Stomach (tissue), 4 donors: Measurements from ENCODE around the gene FARS2.

Experiments used
- POLR2AphosphoS5 ChIP-seq, 3 donors: sonication (generic); formaldehyde crosslinking; IDR thresholded peaks; one replicate each; pipeline ENCODE4 v1.6.1; 2016; ENCODE audit warnings: antibody characterized with exemption in 3 of 3
- TF ChIP-seq, protein P1 (sequence below), 7 experiments: fragments of 450-650 bp in 4 of 7; fragments of 200-600 bp in 3 of 7; sonication (generic) in 3 of 7; IDR thresholded peaks; one replicate each; pipeline ENCODE4 v1.5.1; 2016 to 2019; ENCODE audit warnings: antibody characterized with exemption in 7 of 7, control low read depth in 2 of 7, mild to moderate bottlenecking in 1 of 7

DNA sequence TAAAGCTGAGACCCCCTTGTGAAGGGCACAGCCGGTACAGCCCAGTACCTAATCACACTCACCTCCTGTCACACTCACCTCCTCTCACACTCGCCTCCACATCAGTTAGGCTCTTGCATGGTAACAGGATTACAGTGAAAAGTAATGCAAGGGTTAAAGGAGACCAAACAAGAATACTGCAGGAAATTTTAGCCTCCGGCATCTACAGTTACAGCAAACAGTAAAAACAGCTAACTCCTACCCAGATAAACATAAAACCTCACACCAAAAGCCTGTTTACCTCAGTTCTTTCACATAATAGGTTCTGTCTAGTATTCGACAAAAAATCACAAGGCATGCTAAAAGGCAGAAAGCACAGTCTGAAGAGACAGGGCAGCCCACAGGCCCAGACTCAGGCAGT, 55.6 kb downstream of the FARS2 start:
- TF ChIP-seq, protein P1, sequence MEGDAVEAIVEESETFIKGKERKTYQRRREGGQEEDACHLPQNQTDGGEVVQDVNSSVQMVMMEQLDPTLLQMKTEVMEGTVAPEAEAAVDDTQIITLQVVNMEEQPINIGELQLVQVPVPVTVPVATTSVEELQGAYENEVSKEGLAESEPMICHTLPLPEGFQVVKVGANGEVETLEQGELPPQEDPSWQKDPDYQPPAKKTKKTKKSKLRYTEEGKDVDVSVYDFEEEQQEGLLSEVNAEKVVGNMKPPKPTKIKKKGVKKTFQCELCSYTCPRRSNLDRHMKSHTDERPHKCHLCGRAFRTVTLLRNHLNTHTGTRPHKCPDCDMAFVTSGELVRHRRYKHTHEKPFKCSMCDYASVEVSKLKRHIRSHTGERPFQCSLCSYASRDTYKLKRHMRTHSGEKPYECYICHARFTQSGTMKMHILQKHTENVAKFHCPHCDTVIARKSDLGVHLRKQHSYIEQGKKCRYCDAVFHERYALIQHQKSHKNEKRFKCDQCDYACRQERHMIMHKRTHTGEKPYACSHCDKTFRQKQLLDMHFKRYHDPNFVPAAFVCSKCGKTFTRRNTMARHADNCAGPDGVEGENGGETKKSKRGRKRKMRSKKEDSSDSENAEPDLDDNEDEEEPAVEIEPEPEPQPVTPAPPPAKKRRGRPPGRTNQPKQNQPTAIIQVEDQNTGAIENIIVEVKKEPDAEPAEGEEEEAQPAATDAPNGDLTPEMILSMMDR (IDR thresholded peaks at IDR 0.05), result no peak
- no peak for TF ChIP-seq POLR2AphosphoS5 (IDR thresholded peaks at IDR 0.05)
